ENCODE data around the gene CCDC50. TPM values are rescaled to one million over a fixed set of nuclear protein-coding genes. Genes with fewer than 3 reads are reported as not detected.

CCDC50 gene
- total and polyA plus RNA-seq, 10 of the 15 experiments (the other 5 are each of a cell fraction or from before 2014, with no cell fraction given) = 46.7 to 150 (median 125) TPM

DNA sequence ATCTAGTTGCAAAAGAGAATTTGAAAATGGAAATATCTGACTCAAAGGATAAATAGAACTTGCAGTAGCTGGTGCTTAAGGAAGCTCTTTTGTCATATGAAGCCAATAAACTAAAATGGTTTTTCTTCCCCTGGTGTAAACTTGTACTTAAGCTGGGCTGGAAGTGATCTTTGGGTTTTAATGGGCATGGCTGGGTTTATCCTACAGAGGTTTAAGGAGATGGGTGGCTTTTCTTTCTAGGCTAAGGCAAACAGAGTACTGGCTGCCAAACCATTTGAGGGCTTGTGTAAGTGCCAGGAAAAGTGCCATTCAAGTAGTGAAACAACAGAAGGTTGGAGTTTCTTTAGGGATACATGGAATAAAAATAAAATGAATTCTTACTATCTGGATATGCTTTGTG, 13.2 kb downstream of the CCDC50 start (continued):
- no peak for TF ChIP-seq REST (IDR thresholded peaks at IDR 0.05; ENCODE audit: low read depth, low read length)
- TF ChIP-seq RELB (IDR thresholded peaks at IDR 0.05; ENCODE audit: low read depth) = no peak
- no peak for TF ChIP-seq JUND (IDR thresholded peaks at IDR 0.05; ENCODE audit: low read depth, low read length)

DNA sequence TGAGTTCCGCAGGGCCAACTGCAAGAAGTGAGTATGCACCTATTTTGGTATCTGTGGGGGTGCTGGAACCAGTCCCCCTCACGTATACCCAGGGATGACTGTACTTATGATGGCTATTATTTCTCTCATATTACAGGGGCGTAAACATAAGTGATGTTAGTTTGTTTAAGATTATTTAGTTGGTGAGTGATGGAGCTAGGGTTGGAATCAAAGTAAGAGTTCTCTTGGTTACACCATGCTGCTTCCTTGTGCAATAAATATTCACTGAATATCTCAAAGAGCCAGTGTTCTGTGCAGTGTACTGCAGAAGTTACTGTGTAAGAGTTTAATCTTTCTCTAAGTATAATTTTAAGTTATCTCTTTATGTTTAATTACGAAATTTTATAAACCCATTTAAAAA, 13.9 kb downstream of the CCDC50 start:
- no peaks in the 10 kb centered on the region for H3K36me3 ChIP-seq (ENCODE audit: control insufficient read depth in 2 of 2, insufficient read depth in 2 of 2, low read length in 1 of 2)
- intact Hi-C loops (cut with micrococcal nuclease; ENCODE audit: unreplicated experiment) (no loop called here), in situ Hi-C loops (cut with MboI) (no loop called here)
- no peak for ATAC-seq
- DNase-seq (ENCODE audit: low read depth, low spot score) = no peak
- ChIA-PET CTCF (no interaction called here), POLR2A (interaction anchor here (1.2 to 1.5 kb wide), 2 partner anchors 15 to 19 kb away, joined by 3 to 4 read pairs; no protein-coding TSS in a partner anchor), RAD21 (ENCODE audit: unreplicated experiment) (interaction anchor here (2.5 kb wide), 1 partner anchor 10 kb away, joined by 12 read pairs; no protein-coding TSS in a partner anchor), SMC1A (ENCODE audit: uncharacterized antibody, unreplicated experiment) (interaction anchor here (1.5 to 7.9 kb wide), 2 partner anchors 15 to 61 kb away, joined by 3 to 208 read pairs; no protein-coding TSS in a partner anchor)
- no peaks in the 10 kb centered on the region for H3K9me3 ChIP-seq (replicated peaks; ENCODE audit: control insufficient read depth, insufficient read depth, low read length)
- no peak overlapping the region for H3K4me3 ChIP-seq
- WGBS (ENCODE audit: insufficient coverage, insufficient replicate concordance, low lambda C conversion rate, missing lambda C conversion rate) = 87% methylated on average over 4 of the region's 4 CpGs
- FAIRE-seq = no peak
- no peaks in the 10 kb centered on the region for H3K27me3 ChIP-seq (replicated peaks in 1 of 2; ENCODE audit: control insufficient read depth in 2 of 2, insufficient read depth in 2 of 2, low read length in 1 of 2)
- H3K4me2 ChIP-seq (ENCODE audit: control insufficient read depth, insufficient read depth) = no peak overlapping the region
- no peaks in the 10 kb centered on the region; the same call in 1 of the 2 replicates for H4K20me1 ChIP-seq (ENCODE audit: control insufficient read depth, insufficient read depth)
- H3K9ac ChIP-seq (ENCODE audit: control insufficient read depth, insufficient read depth, low read length) = no peak overlapping the region
- H3K27ac ChIP-seq (ENCODE audit: control insufficient read depth, insufficient read depth) = no peak overlapping the region
- no peaks in the 10 kb centered on the region for H3K4me1 ChIP-seq (ENCODE audit: control insufficient read depth, insufficient read depth, low read length)
- H3K79me2 ChIP-seq (ENCODE audit: control insufficient read depth, insufficient read depth, low read length) = peaks cover 34% of the 10 kb centered on the region
- no TSS peak for BruUV-seq (replicated peaks)
- no peak overlapping the region for H2AFZ ChIP-seq (ENCODE audit: control insufficient read depth, low read depth, low read length)
- TF ChIP-seq NBN (IDR thresholded peaks at IDR 0.05) = no peak
- TF ChIP-seq, protein P1, sequence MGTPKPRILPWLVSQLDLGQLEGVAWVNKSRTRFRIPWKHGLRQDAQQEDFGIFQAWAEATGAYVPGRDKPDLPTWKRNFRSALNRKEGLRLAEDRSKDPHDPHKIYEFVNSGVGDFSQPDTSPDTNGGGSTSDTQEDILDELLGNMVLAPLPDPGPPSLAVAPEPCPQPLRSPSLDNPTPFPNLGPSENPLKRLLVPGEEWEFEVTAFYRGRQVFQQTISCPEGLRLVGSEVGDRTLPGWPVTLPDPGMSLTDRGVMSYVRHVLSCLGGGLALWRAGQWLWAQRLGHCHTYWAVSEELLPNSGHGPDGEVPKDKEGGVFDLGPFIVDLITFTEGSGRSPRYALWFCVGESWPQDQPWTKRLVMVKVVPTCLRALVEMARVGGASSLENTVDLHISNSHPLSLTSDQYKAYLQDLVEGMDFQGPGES (IDR thresholded peaks at IDR 0.05) = no peak
- TF ChIP-seq PBX3 (IDR thresholded peaks at IDR 0.05; ENCODE audit: insufficient replicate concordance, low read depth, low read length) = no peak
- TF ChIP-seq LARP7 (IDR thresholded peaks at IDR 0.05) = no peak
- no peak for TF ChIP-seq CHD1 (IDR thresholded peaks at IDR 0.05; ENCODE audit: low read depth, low read length)
- TF ChIP-seq, protein P2, sequence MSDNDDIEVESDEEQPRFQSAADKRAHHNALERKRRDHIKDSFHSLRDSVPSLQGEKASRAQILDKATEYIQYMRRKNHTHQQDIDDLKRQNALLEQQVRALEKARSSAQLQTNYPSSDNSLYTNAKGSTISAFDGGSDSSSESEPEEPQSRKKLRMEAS (IDR thresholded peaks at IDR 0.05; ENCODE audit: low read depth, low read length) = no peak
- TF ChIP-seq KLF5 (IDR thresholded peaks at IDR 0.05; ENCODE audit: partially characterized antibody) = no peak
- no peak for TF ChIP-seq MYB (IDR thresholded peaks at IDR 0.05; ENCODE audit: borderline replicate concordance, low read depth, low read length)
- TF ChIP-seq IRF4 (IDR thresholded peaks at IDR 0.05; ENCODE audit: low read depth, low read length) = no peak
- TF ChIP-seq, protein P3, sequence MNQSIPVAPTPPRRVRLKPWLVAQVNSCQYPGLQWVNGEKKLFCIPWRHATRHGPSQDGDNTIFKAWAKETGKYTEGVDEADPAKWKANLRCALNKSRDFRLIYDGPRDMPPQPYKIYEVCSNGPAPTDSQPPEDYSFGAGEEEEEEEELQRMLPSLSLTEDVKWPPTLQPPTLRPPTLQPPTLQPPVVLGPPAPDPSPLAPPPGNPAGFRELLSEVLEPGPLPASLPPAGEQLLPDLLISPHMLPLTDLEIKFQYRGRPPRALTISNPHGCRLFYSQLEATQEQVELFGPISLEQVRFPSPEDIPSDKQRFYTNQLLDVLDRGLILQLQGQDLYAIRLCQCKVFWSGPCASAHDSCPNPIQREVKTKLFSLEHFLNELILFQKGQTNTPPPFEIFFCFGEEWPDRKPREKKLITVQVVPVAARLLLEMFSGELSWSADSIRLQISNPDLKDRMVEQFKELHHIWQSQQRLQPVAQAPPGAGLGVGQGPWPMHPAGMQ (IDR thresholded peaks at IDR 0.05; ENCODE audit: borderline replicate concordance) = no peak

Measured in GM12878 (cell line).